Endothelial cell of hepatic sinusoid (primary cell): ENCODE measurements around the gene EPHA10.

Experiments used
- in situ Hi-C: cut with HindIII; loops from 2 replicates; pipeline ENCODE4 v1.10.0; 2017; ENCODE audit warnings: low sequenced_read_pairs

EPHA10 gene

GRCh38 chr1:37764888-37765441, at the start of gene EPHA10:
EPHA10 (minus strand) TSS chr1:37765120; CDS start chr1:37765066, 54 bp downstream.
- in situ Hi-C loops, result no loop called here

- in situ Hi-C loops, result no loop called here
Measured at GRCh38 chr1:37814252-37814651, 49.3 kb upstream of the EPHA10 start.

GRCh38 chr1:37813529-37814145, 48.7 kb upstream of the EPHA10 start:
- in situ Hi-C loops, result no loop called here

GRCh38 chr1:37811027-37811655, 46.2 kb upstream of the EPHA10 start:
- in situ Hi-C loops, result no loop called here

GRCh38 chr1:37809942-37810341, 45.0 kb upstream of the EPHA10 start:
- in situ Hi-C loops, result no loop called here

- in situ Hi-C loops, result no loop called here
Measured at GRCh38 chr1:37808369-37809319, 43.7 kb upstream of the EPHA10 start.

- in situ Hi-C loops, result no loop called here
Measured at GRCh38 chr1:37807555-37808368, 42.8 kb upstream of the EPHA10 start, which contains the start of the genes C1orf122 and YRDC. C1orf122 (plus strand) TSS chr1:37807790; CDS start chr1:37808405, 615 bp downstream. YRDC (minus strand) TSS chr1:37808208; CDS start chr1:37808180, 28 bp downstream.

GRCh38 chr1:37807220-37807554, 42.3 kb upstream of the EPHA10 start:
- in situ Hi-C loops, result no loop called here

GRCh38 chr1:37802439-37802838, 37.5 kb upstream of the EPHA10 start:
- in situ Hi-C loops, result no loop called here

- in situ Hi-C loops, result no loop called here
Measured at GRCh38 chr1:37797750-37798345, 32.9 kb upstream of the EPHA10 start.

- in situ Hi-C loops, result no loop called here
Measured at GRCh38 chr1:37795340-37796125, 30.6 kb upstream of the EPHA10 start.

GRCh38 chr1:37794372-37795339, 29.7 kb upstream of the EPHA10 start:
- in situ Hi-C loops, result no loop called here

- in situ Hi-C loops, result no loop called here
Measured at GRCh38 chr1:37793773-37794371, 29.0 kb upstream of the EPHA10 start, which contains the start of gene MANEAL. MANEAL (plus strand) TSS chr1:37793847; CDS start chr1:37794183, 336 bp downstream.

- in situ Hi-C loops, result no loop called here
Measured at GRCh38 chr1:37792943-37793686, 28.2 kb upstream of the EPHA10 start.

GRCh38 chr1:37782491-37782890, 17.6 kb upstream of the EPHA10 start:
- in situ Hi-C loops, result no loop called here

- in situ Hi-C loops, result no loop called here
Measured at GRCh38 chr1:37778654-37779053, 13.7 kb upstream of the EPHA10 start.
